ENCODE measurements around the gene OR2V1.
"Not testable (repeated sequence)": the region's sequence is repeated elsewhere in the genome, so short reads cannot be mapped to it uniquely, and the experiment has no call there.

Gene OR2V1

DNA sequence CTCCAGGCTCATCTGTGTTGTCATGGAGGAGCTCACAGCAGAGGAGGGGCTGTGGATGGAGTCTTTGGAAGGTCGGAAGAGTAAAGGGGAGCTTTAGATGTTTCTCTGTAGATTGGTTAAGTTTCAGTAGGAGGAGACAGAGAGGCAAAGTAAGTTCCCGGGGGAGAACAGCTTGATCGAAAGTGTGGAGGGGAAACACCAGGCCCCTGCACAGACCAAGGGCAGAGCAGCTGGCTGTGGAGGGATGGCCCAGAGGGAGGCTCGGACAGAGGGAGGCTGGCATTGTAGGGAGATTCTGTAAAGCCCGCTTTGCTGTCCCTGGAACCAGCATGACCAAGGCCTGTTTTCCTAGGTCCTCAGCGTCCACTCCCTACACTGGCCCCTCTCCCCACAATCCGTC, 11.1 kb upstream of the OR2V1 start:
- Histone ChIP-seq H3K36me3 (ENCODE audit: insufficient read depth, low read length) (no peaks in the 10 kb centered on the region), H3K4me3 (ENCODE audit: low read depth, low read length) (no peak overlapping the region), H3K79me2 (ENCODE audit: control insufficient read depth, insufficient read depth, low read length, unreplicated experiment) (no peaks in the 10 kb centered on the region), H3K4me1 (ENCODE audit: control insufficient read depth, insufficient read depth, low read length, unreplicated experiment) (peaks cover 4% of the 10 kb centered on the region), H3K27me3 (ENCODE audit: insufficient read depth, low read length) (peaks cover 67% of the 10 kb centered on the region), H2AFZ (ENCODE audit: low read length, unreplicated experiment) (no peak overlapping the region), H3K27ac (ENCODE audit: low read depth, low read length) (no peak overlapping the region)

DNA sequence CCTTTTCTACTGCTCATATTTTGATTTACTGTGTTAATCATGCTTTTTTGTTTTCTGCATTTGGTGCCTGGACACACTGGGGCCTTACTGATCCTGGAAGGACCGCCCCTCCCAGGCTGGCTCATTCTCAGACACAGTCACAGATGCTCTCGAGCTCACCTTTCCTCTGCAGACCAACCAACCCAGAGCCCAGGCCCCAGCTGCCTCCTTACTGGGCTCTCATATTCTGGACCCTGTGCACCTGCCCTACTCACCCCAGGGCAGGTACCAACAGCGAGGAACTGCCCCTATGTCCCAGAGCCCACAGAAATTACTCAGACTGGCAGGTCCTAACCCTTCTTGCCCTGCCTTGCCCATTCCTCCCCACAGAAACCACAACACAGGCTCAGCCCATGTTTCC, 9.8 kb upstream of the OR2V1 start:
- Histone ChIP-seq H3K27ac (ENCODE audit: low read depth, low read length) (no peak overlapping the region), H3K27me3 (ENCODE audit: insufficient read depth, low read length) (peaks cover 56% of the 10 kb centered on the region), H3K79me2 (ENCODE audit: control insufficient read depth, insufficient read depth, low read length, unreplicated experiment) (no peaks in the 10 kb centered on the region)

DNA sequence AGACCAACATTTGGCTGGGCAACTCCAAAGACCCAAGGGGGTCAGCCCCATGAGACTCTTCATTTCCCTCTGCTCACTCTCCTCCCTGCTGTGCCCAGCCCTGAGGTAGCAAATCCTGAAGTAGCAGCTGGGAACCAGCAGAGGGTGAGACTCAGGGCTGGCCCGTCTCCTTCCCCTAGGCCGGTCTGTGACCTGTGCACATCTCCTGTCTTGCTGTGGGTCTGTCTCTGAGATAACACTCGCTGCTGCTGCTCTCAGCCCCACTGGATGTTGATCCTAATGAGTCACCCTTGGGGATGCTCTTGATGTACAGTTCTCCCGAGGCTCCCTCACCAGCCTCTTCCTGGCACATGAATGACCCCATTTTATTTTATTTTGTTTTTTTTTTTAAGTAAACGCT, 7.3 kb upstream of the OR2V1 start:
- Histone ChIP-seq H3K4me3 (ENCODE audit: low read depth, low read length) (no peak overlapping the region), H3K36me3 (ENCODE audit: insufficient read depth, low read length) (no peaks in the 10 kb centered on the region), H3K79me2 (ENCODE audit: control insufficient read depth, insufficient read depth, low read length, unreplicated experiment) (no peaks in the 10 kb centered on the region), H2AFZ (ENCODE audit: low read length, unreplicated experiment) (no peak overlapping the region), H3K4me1 (ENCODE audit: control insufficient read depth, insufficient read depth, low read length, unreplicated experiment) (peaks cover 14% of the 10 kb centered on the region), H3K27me3 (ENCODE audit: insufficient read depth, low read length) (peaks cover 34% of the 10 kb centered on the region), H3K27ac (ENCODE audit: low read depth, low read length) (no peak overlapping the region)

More for the DNA sequence above, 9.8 kb upstream of the OR2V1 start:
- Histone ChIP-seq H3K36me3 (ENCODE audit: insufficient read depth, low read length) (no peaks in the 10 kb centered on the region), H2AFZ (ENCODE audit: low read length, unreplicated experiment) (no peak overlapping the region), H3K4me3 (ENCODE audit: low read depth, low read length) (no peak overlapping the region), H3K4me1 (ENCODE audit: control insufficient read depth, insufficient read depth, low read length, unreplicated experiment) (peaks cover 4% of the 10 kb centered on the region)

DNA sequence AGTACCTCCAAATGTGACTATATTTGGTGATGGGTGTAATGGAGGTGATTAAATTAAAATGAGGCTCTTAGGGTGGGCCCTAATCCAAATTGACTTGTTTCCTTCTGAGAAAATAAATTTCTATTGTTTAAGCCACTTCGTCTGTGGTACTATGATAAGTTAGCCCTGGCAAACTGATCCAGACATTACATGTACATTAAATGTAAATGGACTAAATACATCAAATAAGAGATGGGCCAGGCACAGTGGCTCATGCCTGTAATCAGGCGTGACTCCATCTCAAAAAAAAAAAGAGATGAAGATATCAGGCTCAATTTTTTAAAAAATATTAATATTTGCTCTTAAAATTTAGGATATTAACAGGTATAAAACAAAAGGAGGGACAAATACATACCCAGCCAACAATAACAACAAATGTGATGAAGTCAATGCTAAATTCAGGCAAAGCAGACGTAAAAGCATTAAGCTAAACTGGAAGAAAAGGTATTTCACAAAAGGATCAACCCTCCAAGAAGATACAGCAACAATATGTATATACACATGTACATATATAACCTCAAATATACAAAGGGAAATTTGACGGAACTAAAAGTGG, 5.5 kb upstream of the OR2V1 start:
- no peak overlapping the region for H3K27ac ChIP-seq (ENCODE audit: low read depth, low read length)
- no peak overlapping the region for H2AFZ ChIP-seq (ENCODE audit: low read length, unreplicated experiment)
- H3K4me1 ChIP-seq (ENCODE audit: control insufficient read depth, insufficient read depth, low read length, unreplicated experiment) = peaks cover 14% of the 10 kb centered on the region
- peaks cover 17% of the 10 kb centered on the region for H3K27me3 ChIP-seq (ENCODE audit: insufficient read depth, low read length)
- H3K36me3 ChIP-seq (ENCODE audit: insufficient read depth, low read length) = no peaks in the 10 kb centered on the region
- no peak overlapping the region for H3K4me3 ChIP-seq (ENCODE audit: low read depth, low read length)
- no peaks in the 10 kb centered on the region for H3K79me2 ChIP-seq (ENCODE audit: control insufficient read depth, insufficient read depth, low read length, unreplicated experiment)

DNA sequence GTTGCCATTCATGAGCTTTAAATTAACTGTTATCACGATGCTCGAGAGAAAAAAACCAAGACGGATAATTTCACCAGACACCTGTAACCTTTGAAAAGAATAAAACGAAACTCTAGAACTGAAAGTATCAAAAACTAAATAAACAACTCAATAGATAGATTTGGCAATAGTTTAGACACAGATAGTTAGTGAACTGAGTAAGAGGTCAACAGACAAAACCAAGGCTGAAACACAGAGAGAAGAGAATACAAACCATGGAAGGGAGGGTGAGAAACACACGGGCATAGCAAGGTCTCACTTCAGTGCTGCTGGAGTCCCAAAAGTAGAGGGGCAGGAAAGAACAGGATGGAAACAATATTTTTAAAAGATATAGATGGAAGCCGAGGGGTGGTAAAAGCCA, 3.3 kb upstream of the OR2V1 start:
- H2AFZ ChIP-seq (ENCODE audit: low read length, unreplicated experiment) = no peak overlapping the region
- H3K27ac ChIP-seq (ENCODE audit: low read depth, low read length) = no peak overlapping the region
- H3K4me1 ChIP-seq (ENCODE audit: control insufficient read depth, insufficient read depth, low read length, unreplicated experiment) = peaks cover 14% of the 10 kb centered on the region
- H3K27me3 ChIP-seq (ENCODE audit: insufficient read depth, low read length) = peaks cover 19% of the 10 kb centered on the region
- no peaks in the 10 kb centered on the region for H3K79me2 ChIP-seq (ENCODE audit: control insufficient read depth, insufficient read depth, low read length, unreplicated experiment)
- H3K4me3 ChIP-seq (ENCODE audit: low read depth, low read length) = no peak overlapping the region
- H3K36me3 ChIP-seq (ENCODE audit: insufficient read depth, low read length) = no peaks in the 10 kb centered on the region

DNA sequence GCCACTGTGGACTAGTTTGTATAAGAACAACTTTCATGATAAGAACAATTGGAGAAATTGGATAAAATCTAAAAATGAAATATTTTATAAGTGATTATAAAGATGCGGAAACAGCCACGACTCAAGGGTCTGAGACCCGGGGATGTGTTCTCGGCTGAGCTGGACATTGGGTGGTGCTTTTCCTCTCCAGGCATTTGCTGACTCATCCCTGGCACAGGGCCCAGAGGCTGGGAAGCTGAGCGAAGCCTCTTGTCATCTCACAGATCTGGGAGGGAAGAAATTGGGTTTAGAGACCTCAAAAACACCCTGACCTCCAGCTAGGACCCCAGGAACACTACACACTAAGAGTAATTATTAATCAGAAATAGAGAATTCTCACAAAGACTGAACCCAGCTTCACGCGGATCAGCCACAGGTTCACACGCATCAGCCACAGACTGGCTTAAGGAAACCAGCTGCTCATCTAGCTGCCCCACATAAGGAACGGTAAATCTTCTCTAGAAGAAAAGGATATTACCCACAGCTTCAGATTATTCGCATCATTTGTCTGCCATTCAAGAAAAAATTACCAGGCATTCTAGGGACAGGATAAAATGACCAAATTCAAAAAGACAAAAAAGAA, 2.8 kb upstream of the OR2V1 start:
- Histone ChIP-seq H2AFZ (ENCODE audit: low read length, unreplicated experiment) (no peak overlapping the region), H3K27ac (ENCODE audit: low read depth, low read length) (no peak overlapping the region), H3K4me3 (ENCODE audit: low read depth, low read length) (no peak overlapping the region), H3K36me3 (ENCODE audit: insufficient read depth, low read length) (no peaks in the 10 kb centered on the region), H3K4me1 (ENCODE audit: control insufficient read depth, insufficient read depth, low read length, unreplicated experiment) (peaks cover 14% of the 10 kb centered on the region), H3K79me2 (ENCODE audit: control insufficient read depth, insufficient read depth, low read length, unreplicated experiment) (no peaks in the 10 kb centered on the region), H3K27me3 (ENCODE audit: insufficient read depth, low read length) (peaks cover 24% of the 10 kb centered on the region)

DNA sequence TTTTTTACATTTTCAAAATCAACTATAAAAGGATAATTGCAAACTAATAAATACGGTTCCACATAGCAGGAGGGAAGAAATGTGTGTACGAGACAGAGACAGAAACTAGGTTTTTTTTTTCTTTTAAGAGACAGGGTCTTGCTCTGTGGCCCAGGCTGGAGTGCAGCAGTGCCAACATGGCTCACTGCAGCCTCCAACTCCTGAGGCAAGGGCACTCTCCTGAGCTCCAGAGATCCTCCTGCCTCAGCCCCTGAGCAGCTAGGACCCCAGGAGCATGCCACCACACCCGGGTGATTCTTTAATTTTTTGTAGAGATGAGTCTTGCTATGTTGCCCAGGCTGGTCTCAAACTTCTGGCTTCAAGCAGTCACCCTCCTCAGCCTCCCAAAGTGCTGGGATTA, 2.1 kb upstream of the OR2V1 start:
- H2AFZ ChIP-seq (ENCODE audit: low read length, unreplicated experiment) = peak overlapping the region; percentile 32
- H3K27ac ChIP-seq (ENCODE audit: low read depth, low read length) = no peak overlapping the region

DNA sequence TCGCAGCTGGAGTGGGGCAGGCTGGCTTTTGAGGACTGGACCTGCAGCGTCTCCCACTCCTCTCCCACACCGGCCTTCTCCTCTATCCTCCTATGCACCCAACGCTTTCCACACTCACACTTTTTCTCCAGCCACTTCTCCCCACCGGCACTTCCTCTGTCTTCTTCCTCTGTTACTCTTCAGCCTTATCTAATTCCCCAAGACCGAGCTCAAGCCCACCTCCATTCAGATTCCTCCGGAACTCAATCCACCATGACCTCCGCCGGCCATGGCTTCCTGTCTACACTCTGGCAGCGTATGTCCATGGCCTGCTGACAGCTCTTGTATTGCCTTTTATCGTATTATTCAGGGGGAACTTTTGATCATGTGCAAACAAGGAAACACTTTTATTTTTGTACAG, 545 bp upstream of the OR2V1 start:
- H3K79me2 ChIP-seq (ENCODE audit: control insufficient read depth, insufficient read depth, low read length, unreplicated experiment) = no peaks in the 10 kb centered on the region
- H3K4me1 ChIP-seq (ENCODE audit: control insufficient read depth, insufficient read depth, low read length, unreplicated experiment) = peaks cover 10% of the 10 kb centered on the region
- H3K4me3 ChIP-seq (ENCODE audit: low read depth, low read length) = no peak overlapping the region
- peaks cover 46% of the 10 kb centered on the region for H3K27me3 ChIP-seq (ENCODE audit: insufficient read depth, low read length)
- no peak overlapping the region for H3K27ac ChIP-seq (ENCODE audit: low read depth, low read length)
- no peak overlapping the region for H2AFZ ChIP-seq (ENCODE audit: low read length, unreplicated experiment)
- no peaks in the 10 kb centered on the region for H3K36me3 ChIP-seq (ENCODE audit: insufficient read depth, low read length)

More for the DNA sequence above, 2.1 kb upstream of the OR2V1 start:
- Histone ChIP-seq H3K36me3 (ENCODE audit: insufficient read depth, low read length) (no peaks in the 10 kb centered on the region), H3K79me2 (ENCODE audit: control insufficient read depth, insufficient read depth, low read length, unreplicated experiment) (no peaks in the 10 kb centered on the region), H3K27me3 (ENCODE audit: insufficient read depth, low read length) (peaks cover 31% of the 10 kb centered on the region), H3K4me3 (ENCODE audit: low read depth, low read length) (no peak overlapping the region), H3K4me1 (ENCODE audit: control insufficient read depth, insufficient read depth, low read length, unreplicated experiment) (peaks cover 12% of the 10 kb centered on the region)

DNA sequence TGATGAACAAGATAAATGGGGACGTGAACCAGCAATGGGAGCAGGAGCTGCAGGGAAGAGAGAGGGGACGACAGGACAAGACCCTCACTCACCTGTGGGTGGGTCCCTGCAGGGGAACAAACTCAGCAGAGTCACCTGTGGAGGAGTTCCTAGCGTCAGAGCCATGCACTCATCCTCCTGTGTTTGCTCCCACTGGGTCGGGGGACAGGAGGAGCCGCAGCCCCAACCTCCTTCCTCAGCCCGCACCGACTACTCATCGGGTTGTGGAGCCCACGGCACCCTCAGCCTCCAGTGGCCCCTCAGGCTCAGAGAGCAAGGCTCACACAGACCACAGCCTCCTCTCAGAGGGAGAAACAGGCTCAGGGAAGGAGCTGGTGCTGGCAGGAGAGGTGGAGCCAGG, 888 bp downstream of the OR2V1 start:
- peaks cover 48% of the 10 kb centered on the region for H3K27me3 ChIP-seq (ENCODE audit: insufficient read depth, low read length)
- not testable (repeated sequence) for H2AFZ ChIP-seq (ENCODE audit: low read length, unreplicated experiment); H3K4me1 ChIP-seq (ENCODE audit: control insufficient read depth, insufficient read depth, low read length, unreplicated experiment); H3K27ac ChIP-seq (ENCODE audit: low read depth, low read length); H3K4me3 ChIP-seq (ENCODE audit: low read depth, low read length); H3K36me3 ChIP-seq (ENCODE audit: insufficient read depth, low read length); H3K79me2 ChIP-seq (ENCODE audit: control insufficient read depth, insufficient read depth, low read length, unreplicated experiment)

DNA sequence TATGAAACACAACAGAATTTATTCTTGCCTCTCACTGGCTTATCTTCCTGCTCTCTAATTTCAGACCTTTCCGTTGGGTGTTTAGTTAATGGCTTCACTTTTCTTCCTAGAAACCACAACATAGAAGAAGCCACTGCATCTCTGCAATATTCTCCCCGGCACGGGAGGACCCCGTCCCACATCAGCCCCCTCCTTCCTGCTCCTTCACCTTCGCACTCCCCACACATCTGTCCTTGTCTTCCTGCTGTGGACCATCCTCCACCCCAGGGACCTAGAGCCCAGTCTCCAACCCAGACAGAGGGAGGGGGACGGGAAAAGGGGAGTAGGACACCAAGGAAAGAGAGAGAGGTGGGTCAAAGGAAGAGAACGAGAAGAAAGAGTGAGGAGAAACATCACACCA, 1.4 kb downstream of the OR2V1 start:
- Histone ChIP-seq H3K79me2 (ENCODE audit: control insufficient read depth, insufficient read depth, low read length, unreplicated experiment) (no peaks in the 10 kb centered on the region), H3K4me1 (ENCODE audit: control insufficient read depth, insufficient read depth, low read length, unreplicated experiment) (peaks cover 10% of the 10 kb centered on the region), H2AFZ (ENCODE audit: low read length, unreplicated experiment) (no peak overlapping the region), H3K27me3 (ENCODE audit: insufficient read depth, low read length) (peaks cover 50% of the 10 kb centered on the region), H3K36me3 (ENCODE audit: insufficient read depth, low read length) (no peaks in the 10 kb centered on the region), H3K4me3 (ENCODE audit: low read depth, low read length) (no peak overlapping the region), H3K27ac (ENCODE audit: low read depth, low read length) (no peak overlapping the region)

DNA sequence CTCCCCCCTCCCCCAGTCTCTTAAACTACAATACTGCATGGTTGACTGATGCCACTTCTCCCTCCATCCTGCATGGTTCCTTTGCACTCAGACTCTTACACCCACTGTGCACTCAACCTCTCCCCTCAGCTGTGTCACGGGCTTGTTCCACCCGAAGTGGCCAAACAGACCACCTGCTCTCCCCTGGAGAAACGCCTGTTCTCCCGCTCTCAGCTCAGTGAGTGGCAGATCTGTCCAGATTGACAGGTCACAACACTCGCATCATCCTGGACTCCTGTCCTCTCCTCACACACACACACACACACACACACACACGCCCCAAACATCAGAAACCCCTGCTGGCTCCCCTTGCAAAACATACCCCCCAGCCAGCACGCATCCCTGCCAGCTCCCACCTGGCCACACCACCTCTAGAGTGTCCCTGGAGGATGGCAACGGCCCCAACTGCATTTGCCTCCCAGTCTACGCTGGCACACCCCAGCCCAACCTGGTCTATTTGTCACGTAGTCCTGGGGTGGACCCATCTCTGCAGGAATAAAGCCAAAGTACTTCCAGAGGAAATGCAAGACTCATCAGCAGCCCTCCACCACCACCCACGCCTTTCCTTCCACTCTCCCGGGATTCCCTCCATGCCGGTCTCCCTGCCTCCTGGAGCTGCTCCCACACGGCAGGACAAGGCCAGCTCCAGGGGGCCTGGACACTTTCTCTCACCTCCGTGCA, 2.9 kb downstream of the OR2V1 start:
- no peaks in the 10 kb centered on the region for H3K4me1 ChIP-seq (ENCODE audit: control insufficient read depth, insufficient read depth, low read length, unreplicated experiment)
- H2AFZ ChIP-seq (ENCODE audit: low read length, unreplicated experiment) = no peak overlapping the region
- H3K79me2 ChIP-seq (ENCODE audit: control insufficient read depth, insufficient read depth, low read length, unreplicated experiment) = no peaks in the 10 kb centered on the region
- H3K36me3 ChIP-seq (ENCODE audit: insufficient read depth, low read length) = no peaks in the 10 kb centered on the region
- H3K4me3 ChIP-seq (ENCODE audit: low read depth, low read length) = no peak overlapping the region
- no peak overlapping the region for H3K27ac ChIP-seq (ENCODE audit: low read depth, low read length)
- peaks cover 64% of the 10 kb centered on the region for H3K27me3 ChIP-seq (ENCODE audit: insufficient read depth, low read length)
